Lung (tissue), 12 donors: ENCODE data around the gene SPRN. TPM values are rescaled to one million over a fixed set of nuclear protein-coding genes. Genes with fewer than 3 reads are reported as not detected.

Source experiments
- ATAC-seq: fragments of 200-7000 bp; cut with Tn5 transposase; one replicate; pipeline ENCODE4 v1.9.1; 2020; ENCODE audit warnings: moderate number of reproducible peaks; ENCODE audit not compliant: insufficient read depth, low FRiP score
- DNase-seq, 3 donors: peaks; one replicate each; pipeline ENCODE4 v3.0.0-alpha.2; 2013 to 2017
- H3K27ac ChIP-seq, 2 donors: one replicate each; pipeline ENCODE4 v1.5.1; 2013; ENCODE audit warnings: mild to moderate bottlenecking in 2 of 2, moderate library complexity in 2 of 2, control low read depth in 1 of 2, inconsistent platforms in 1 of 2, low read depth in 1 of 2, low read length in 1 of 2
- H3K27me3 ChIP-seq, 3 donors: one replicate each; pipeline ENCODE4 v1.5.1; 2013; ENCODE audit warnings: low read length in 2 of 3; ENCODE audit not compliant: control insufficient read depth in 3 of 3, insufficient read depth in 3 of 3
- H3K36me3 ChIP-seq, 4 donors: one replicate each; pipeline ENCODE4 v1.5.1; 2013; ENCODE audit warnings: low read length in 4 of 4, mild to moderate bottlenecking in 1 of 4, moderate library complexity in 1 of 4; ENCODE audit not compliant: control insufficient read depth in 4 of 4, insufficient read depth in 4 of 4
- H3K4me1 ChIP-seq, 5 donors: one replicate each; pipeline ENCODE4 v1.5.1; 2013; ENCODE audit warnings: low read length in 5 of 5, mild to moderate bottlenecking in 2 of 5, moderate library complexity in 1 of 5; ENCODE audit not compliant: control insufficient read depth in 5 of 5, insufficient read depth in 5 of 5
- H3K4me3 ChIP-seq: one replicate; pipeline ENCODE4 v1.5.1; 2013; ENCODE audit warnings: mild to moderate bottlenecking, control low read depth, moderate library complexity
- H3K9ac ChIP-seq, 2 donors: one replicate each; pipeline ENCODE4 v1.5.1; 2013; ENCODE audit warnings: low read length in 2 of 2, control low read depth in 1 of 2; ENCODE audit not compliant: insufficient read depth in 1 of 2
- H3K9me3 ChIP-seq, 4 donors: one replicate each; pipeline ENCODE4 v1.5.1; 2013; ENCODE audit warnings: low read length in 3 of 4, mild to moderate bottlenecking in 1 of 4, moderate library complexity in 1 of 4; ENCODE audit not compliant: control insufficient read depth in 4 of 4, insufficient read depth in 3 of 4
- CTCF ChIP-seq: IDR thresholded peaks from 2 replicates; pipeline ENCODE4 v1.5.1; 2012; ENCODE audit warnings: mild to moderate bottlenecking; ENCODE audit errors: control extremely low read depth, extremely low read depth
- WGBS, 2 donors: extraction: QIAGEN DNeasy Blood & Tissue Kit; methylation state at CpG; one replicate each; pipeline ENCODE4 v1.1.7; 2013; 5-methylcytosine and 5-hydroxymethylcytosine counted together
- polyA plus RNA-seq, 2 donors: library from polyadenylated mRNA; stranded (reverse); fragments of 200-250 nt; gene quantifications; one replicate each; pipeline ENCODE4 v1.2.1, GENCODE V29; 2013
- total RNA-seq, 2 donors: library from RNA; depleted of rRNA in 1 of 2; stranded (reverse); fragments of >200 nt in 1 of 2; gene quantifications; one replicate each; pipeline ENCODE4 v1.2.1, GENCODE V29; 2014 to 2021
- donor health status: control.
- donor health status: control.
- donor health status: Bipolar disorder and iron deficiency.
- donor health status: healthy.
- donor health status: DM: yes; HTN: yes; CAD: no.

Gene SPRN
- total and polyA plus RNA-seq, 4 donors, result 0.11 to 0.34 (median 0.16) TPM

- Histone ChIP-seq H3K27ac (no peak overlapping the region), H3K9me3 (peaks cover 0 to 16% (median 4%) of the 10 kb centered on the region in 4 donors), H3K9ac (no peak overlapping the region), H3K36me3 (no peaks in the 10 kb centered on the region), H3K4me1 (no peaks in the 10 kb centered on the region), H3K4me3 (no peak overlapping the region), H3K27me3 (no peaks in the 10 kb centered on the region)
- ATAC-seq (no peak), DNase-seq (no peak)
- TF ChIP-seq CTCF, result no peak
- WGBS, 2 donors, result 80 to 83% methylated on average over 4 of the region's 4 CpGs
Measured at GRCh38 chr10:133452453-133452852, 28.0 kb upstream of the SPRN start.

- Histone ChIP-seq H3K9ac (no peak overlapping the region), H3K4me3 (no peak overlapping the region), H3K27ac (no peak overlapping the region), H3K36me3 (no peaks in the 10 kb centered on the region), H3K27me3 (no peaks in the 10 kb centered on the region), H3K4me1 (no peaks in the 10 kb centered on the region), H3K9me3 (peaks cover 4 to 19% (median 7%) of the 10 kb centered on the region in 4 donors)
- no peak for ATAC-seq
- DNase-seq, result no peak
- no peak for TF ChIP-seq CTCF
- WGBS, 2 donors, result 64 to 74% methylated on average over 4 of the region's 4 CpGs
Measured at GRCh38 chr10:133451346-133451745, 26.9 kb upstream of the SPRN start.

GRCh38 chr10:133448120-133448519 lies 23.7 kb upstream of the SPRN start:
- no peak for ATAC-seq
- no peak overlapping the region for H3K27ac ChIP-seq
- H3K9ac ChIP-seq, result no peak overlapping the region
- no peaks in the 10 kb centered on the region for H3K27me3 ChIP-seq
- peaks cover 4 to 25% (median 14%) of the 10 kb centered on the region in 4 donors for H3K9me3 ChIP-seq
- no peak overlapping the region for H3K4me3 ChIP-seq
- no peaks in the 10 kb centered on the region for H3K4me1 ChIP-seq
- DNase-seq, result no peak
- H3K36me3 ChIP-seq, result no peaks in the 10 kb centered on the region
- TF ChIP-seq CTCF, result no peak

GRCh38 chr10:133446979-133447378 lies 22.6 kb upstream of the SPRN start:
- Histone ChIP-seq H3K4me1 (no peaks in the 10 kb centered on the region), H3K27ac (no peak overlapping the region), H3K36me3 (no peaks in the 10 kb centered on the region), H3K4me3 (no peak overlapping the region), H3K9me3 (peaks cover 4 to 25% (median 14%) of the 10 kb centered on the region in 4 donors), H3K27me3 (no peaks in the 10 kb centered on the region), H3K9ac (no peak overlapping the region)
- 82 to 85% methylated on average over 11 of the region's 11 CpGs for WGBS, 2 donors
- DNase-seq (no peak), ATAC-seq (no peak)
- no peak for TF ChIP-seq CTCF
